ENCODE data around the gene ZSCAN23. TPM values are rescaled to one million over a fixed set of nuclear protein-coding genes. Genes with fewer than 3 reads are reported as not detected.
A peak's percentile ranks its signal among the peaks of the same experiment; 100 is the strongest.

The ZSCAN23 gene
- total and polyA plus RNA-seq, 9 of the 15 experiments (the other 6 are each of a cell fraction or from before 2014, with no cell fraction given): 0.05 to 0.29 (median 0.21) TPM; not detected in 1

GRCh38 chr6:28474441-28475219 is 31.3 kb upstream of the ZSCAN23 start (continued):
- TF ChIP-seq MYC (IDR thresholded peaks at IDR 0.05; ENCODE audit: low read depth, low read length) (peak; percentile 67; the same call in 1 of the 2 replicates), MYC (CRISPR knock-in tag; IDR thresholded peaks at IDR 0.05; ENCODE audit: borderline replicate concordance, low read depth) (no peak), ZNF780A (CRISPR knock-in tag; IDR thresholded peaks at IDR 0.05) (no peak), GATA2 (CRISPR knock-in tag; IDR thresholded peaks at IDR 0.05) (no peak), HIVEP1 (CRISPR knock-in tag; IDR thresholded peaks at IDR 0.05) (no peak), KDM5B (IDR thresholded peaks at IDR 0.05; ENCODE audit: insufficient replicate concordance, low read depth, low read length) (peak; percentile 30), KHSRP (IDR thresholded peaks at IDR 0.05) (0 out of 2 replicates have a peak, but pooled peaks have one; percentile 11), CEBPG (CRISPR knock-in tag; IDR thresholded peaks at IDR 0.05) (no peak), CEBPG (tag; conservative IDR thresholded peaks at IDR 0.05 in 1 of 2, IDR thresholded peaks at IDR 0.05 in 1 of 2) (peak in 1 of 2 experiments; percentile 12; a peak in 2 of 4 replicates), GMEB1 (CRISPR knock-in tag; IDR thresholded peaks at IDR 0.05) (no peak), OTX1 (CRISPR knock-in tag; IDR thresholded peaks at IDR 0.05) (no peak), ZFPM2 (CRISPR knock-in tag; IDR thresholded peaks at IDR 0.05) (no peak), ZNF75A (CRISPR knock-in tag; IDR thresholded peaks at IDR 0.05) (no peak), BACH1 (tag; IDR thresholded peaks at IDR 0.05) (no peak), PTRF (tag; IDR thresholded peaks at IDR 0.05) (no peak), ZNF311 (CRISPR knock-in tag; IDR thresholded peaks at IDR 0.05) (no peak), FOXP1 (CRISPR knock-in tag; IDR thresholded peaks at IDR 0.05) (no peak), CREB3 (tag; conservative IDR thresholded peaks at IDR 0.05; ENCODE audit: low read depth) (no peak), ZNF699 (CRISPR knock-in tag; IDR thresholded peaks at IDR 0.05; ENCODE audit: insufficient replicate concordance) (no peak), ZNF764 (CRISPR knock-in tag; IDR thresholded peaks at IDR 0.05; ENCODE audit: low read depth) (peak; percentile 61; the same call in 1 of the 2 replicates), SMC3 (conservative IDR thresholded peaks at IDR 0.05; ENCODE audit: insufficient read depth, low read depth, low read length) (no peak), NCOA1 (IDR thresholded peaks at IDR 0.05; ENCODE audit: low read depth) (no peak), ZNF263 (CRISPR knock-in tag; IDR thresholded peaks at IDR 0.05; ENCODE audit: borderline replicate concordance) (no peak), GATAD2B (IDR thresholded peaks at IDR 0.05; ENCODE audit: borderline replicate concordance) (0 out of 2 replicates have a peak, but pooled peaks have one; percentile 38), SMARCB1 (IDR thresholded peaks at IDR 0.05; ENCODE audit: insufficient read length, low read depth) (no peak), STAT5B (CRISPR knock-in tag; IDR thresholded peaks at IDR 0.05) (no peak), ZFP36 (IDR thresholded peaks at IDR 0.05; ENCODE audit: low read depth, low read length, partially characterized antibody) (peak; percentile 49), ERF (CRISPR knock-in tag; IDR thresholded peaks at IDR 0.05) (no peak), ZNF561 (CRISPR knock-in tag; conservative IDR thresholded peaks at IDR 0.05) (no peak)
